ENCODE results near the gene CCNY.
A peak's percentile ranks its signal among the peaks of the same experiment; 100 is the strongest.

Gene CCNY

GRCh38 chr10:35424680-35425285, 88.5 kb downstream of the CCNY start:
- H3K27ac Mint-ChIP-seq: peak overlapping the region; percentile 8
- H3K4me1 Mint-ChIP-seq (ENCODE audit: low read depth): peaks cover 54% of the 10 kb centered on the region
- peaks cover 7% of the 10 kb centered on the region for H3K9me3 Mint-ChIP-seq
- H3K36me3 Mint-ChIP-seq (ENCODE audit: low read depth): peaks cover 21% of the 10 kb centered on the region
- no peak overlapping the region for H3K4me3 Mint-ChIP-seq
- no peaks in the 10 kb centered on the region for H3K27me3 Mint-ChIP-seq

- H3K4me3 Mint-ChIP-seq: no peak overlapping the region
- H3K36me3 Mint-ChIP-seq (ENCODE audit: low read depth): peaks cover 21% of the 10 kb centered on the region
- H3K4me1 Mint-ChIP-seq (ENCODE audit: low read depth): peaks cover 54% of the 10 kb centered on the region
- H3K27ac Mint-ChIP-seq: no peak overlapping the region
- no peaks in the 10 kb centered on the region for H3K27me3 Mint-ChIP-seq
- H3K9me3 Mint-ChIP-seq: peaks cover 7% of the 10 kb centered on the region
These were observed 89.3 kb downstream of the CCNY start for GRCh38 chr10:35425595-35425994.

- Mint-ChIP-seq H3K9me3 (peaks cover 7% of the 10 kb centered on the region), H3K36me3 (ENCODE audit: low read depth) (peaks cover 21% of the 10 kb centered on the region), H3K27me3 (no peaks in the 10 kb centered on the region), H3K4me3 (no peak overlapping the region), H3K4me1 (ENCODE audit: low read depth) (peaks cover 49% of the 10 kb centered on the region), H3K27ac (no peak overlapping the region)
These were observed 90.3 kb downstream of the CCNY start for GRCh38 chr10:35426657-35427056.

GRCh38 chr10:35427543-35427942, 91.2 kb downstream of the CCNY start:
- H3K27ac Mint-ChIP-seq: no peak overlapping the region
- H3K4me3 Mint-ChIP-seq: no peak overlapping the region
- H3K36me3 Mint-ChIP-seq (ENCODE audit: low read depth): peaks cover 21% of the 10 kb centered on the region
- no peaks in the 10 kb centered on the region for H3K27me3 Mint-ChIP-seq
- peaks cover 7% of the 10 kb centered on the region for H3K9me3 Mint-ChIP-seq
- H3K4me1 Mint-ChIP-seq (ENCODE audit: low read depth): peaks cover 57% of the 10 kb centered on the region

- Mint-ChIP-seq H3K27me3 (no peaks in the 10 kb centered on the region), H3K4me3 (no peak overlapping the region), H3K4me1 (ENCODE audit: low read depth) (peaks cover 60% of the 10 kb centered on the region)
These were observed 92.2 kb downstream of the CCNY start for GRCh38 chr10:35428521-35428920.

GRCh38 chr10:35432781-35433338, 96.6 kb downstream of the CCNY start:
- H3K9me3 Mint-ChIP-seq: peaks cover 17% of the 10 kb centered on the region
- peaks cover 26% of the 10 kb centered on the region for H3K36me3 Mint-ChIP-seq (ENCODE audit: low read depth)
- H3K27me3 Mint-ChIP-seq: no peaks in the 10 kb centered on the region
- peaks cover 48% of the 10 kb centered on the region for H3K4me1 Mint-ChIP-seq (ENCODE audit: low read depth)
- no peak overlapping the region for H3K27ac Mint-ChIP-seq
- H3K4me3 Mint-ChIP-seq: no peak overlapping the region

More at GRCh38 chr10:35428521-35428920, 92.2 kb downstream of the CCNY start:
- Mint-ChIP-seq H3K27ac (peak overlapping the region; percentile 42), H3K9me3 (peaks cover 7% of the 10 kb centered on the region), H3K36me3 (ENCODE audit: low read depth) (peaks cover 21% of the 10 kb centered on the region)

GRCh38 chr10:35433851-35434426, 97.6 kb downstream of the CCNY start:
- Mint-ChIP-seq H3K27me3 (no peaks in the 10 kb centered on the region), H3K27ac (peak overlapping the region; percentile 16), H3K9me3 (peaks cover 16% of the 10 kb centered on the region), H3K36me3 (ENCODE audit: low read depth) (peaks cover 25% of the 10 kb centered on the region), H3K4me1 (ENCODE audit: low read depth) (peaks cover 37% of the 10 kb centered on the region), H3K4me3 (no peak overlapping the region)

- Mint-ChIP-seq H3K4me3 (no peak overlapping the region), H3K27me3 (no peaks in the 10 kb centered on the region), H3K36me3 (ENCODE audit: low read depth) (peaks cover 31% of the 10 kb centered on the region), H3K4me1 (ENCODE audit: low read depth) (peaks cover 37% of the 10 kb centered on the region), H3K9me3 (peaks cover 22% of the 10 kb centered on the region), H3K27ac (peak overlapping the region; percentile 4)
These were observed 98.2 kb downstream of the CCNY start for GRCh38 chr10:35434533-35434932.

- H3K36me3 Mint-ChIP-seq (ENCODE audit: low read depth): peaks cover 36% of the 10 kb centered on the region
- H3K27ac Mint-ChIP-seq: peak overlapping the region; percentile 7
- H3K4me3 Mint-ChIP-seq: no peak overlapping the region
- H3K4me1 Mint-ChIP-seq (ENCODE audit: low read depth): peaks cover 41% of the 10 kb centered on the region
- H3K27me3 Mint-ChIP-seq: no peaks in the 10 kb centered on the region
- peaks cover 28% of the 10 kb centered on the region for H3K9me3 Mint-ChIP-seq
These were observed 99.5 kb downstream of the CCNY start for GRCh38 chr10:35435824-35436223.

GRCh38 chr10:35437829-35438228, 101.5 kb downstream of the CCNY start:
- H3K27ac Mint-ChIP-seq: no peak overlapping the region
- H3K36me3 Mint-ChIP-seq (ENCODE audit: low read depth): peaks cover 49% of the 10 kb centered on the region

GRCh38 chr10:35438718-35439571, 102.6 kb downstream of the CCNY start:
- H3K9me3 Mint-ChIP-seq: peaks cover 45% of the 10 kb centered on the region
- H3K27me3 Mint-ChIP-seq: no peaks in the 10 kb centered on the region
- H3K4me3 Mint-ChIP-seq: no peak overlapping the region
- no peak overlapping the region for H3K27ac Mint-ChIP-seq
- peaks cover 50% of the 10 kb centered on the region for H3K4me1 Mint-ChIP-seq (ENCODE audit: low read depth)
- peaks cover 56% of the 10 kb centered on the region for H3K36me3 Mint-ChIP-seq (ENCODE audit: low read depth)

More at GRCh38 chr10:35437829-35438228, 101.5 kb downstream of the CCNY start:
- Mint-ChIP-seq H3K4me3 (no peak overlapping the region), H3K4me1 (ENCODE audit: low read depth) (peaks cover 45% of the 10 kb centered on the region), H3K9me3 (peaks cover 38% of the 10 kb centered on the region), H3K27me3 (no peaks in the 10 kb centered on the region)

GRCh38 chr10:35440016-35440415, 103.7 kb downstream of the CCNY start:
- Mint-ChIP-seq H3K27ac (no peak overlapping the region), H3K4me1 (ENCODE audit: low read depth) (peaks cover 43% of the 10 kb centered on the region), H3K4me3 (no peak overlapping the region), H3K9me3 (peaks cover 51% of the 10 kb centered on the region), H3K36me3 (ENCODE audit: low read depth) (peaks cover 64% of the 10 kb centered on the region), H3K27me3 (no peaks in the 10 kb centered on the region)

GRCh38 chr10:35442028-35442427, 105.7 kb downstream of the CCNY start:
- Mint-ChIP-seq H3K36me3 (ENCODE audit: low read depth) (peaks cover 63% of the 10 kb centered on the region), H3K4me3 (peak overlapping the region; percentile 3), H3K4me1 (ENCODE audit: low read depth) (peaks cover 56% of the 10 kb centered on the region), H3K27ac (peak overlapping the region; percentile 85), H3K27me3 (no peaks in the 10 kb centered on the region), H3K9me3 (peaks cover 47% of the 10 kb centered on the region)

GRCh38 chr10:35442592-35442991, 106.3 kb downstream of the CCNY start:
- Mint-ChIP-seq H3K9me3 (peaks cover 47% of the 10 kb centered on the region), H3K27ac (peak overlapping the region; percentile 85), H3K4me3 (no peak overlapping the region), H3K4me1 (ENCODE audit: low read depth) (peaks cover 62% of the 10 kb centered on the region), H3K36me3 (ENCODE audit: low read depth) (peaks cover 60% of the 10 kb centered on the region), H3K27me3 (no peaks in the 10 kb centered on the region)

GRCh38 chr10:35443858-35444257, 107.5 kb downstream of the CCNY start:
- H3K9me3 Mint-ChIP-seq: peaks cover 42% of the 10 kb centered on the region
- H3K27me3 Mint-ChIP-seq: no peaks in the 10 kb centered on the region
- no peak overlapping the region for H3K27ac Mint-ChIP-seq
- no peak overlapping the region for H3K4me3 Mint-ChIP-seq
- H3K4me1 Mint-ChIP-seq (ENCODE audit: low read depth): peaks cover 74% of the 10 kb centered on the region
- peaks cover 53% of the 10 kb centered on the region for H3K36me3 Mint-ChIP-seq (ENCODE audit: low read depth)
